DMS114 treated with DMSO at 0.1 percent for 48 hours (cell line): ENCODE results near the gene MAB21L3.

Experiments
- DNase-seq: peaks from one replicate; lab custom pipeline; 2025; ENCODE audit not compliant: unreplicated experiment; lab: John Stamatoyannopoulos, UW

Gene MAB21L3

GRCh38 chr1:116110567-116111523 lies at the start of gene MAB21L3:
Gene MAB21L3 (plus strand): TSS chr1:116111399. CDS start chr1:116112616, 1,217 bp downstream.
- no peak for DNase-seq

GRCh38 chr1:116062201-116062600 lies 49.0 kb upstream of the MAB21L3 start:
- DNase-seq = no peak

- DNase-seq = no peak
Observed at GRCh38 chr1:116064616-116065015, 46.6 kb upstream of the MAB21L3 start.

- no peak for DNase-seq
Observed at GRCh38 chr1:116066868-116067565, 44.2 kb upstream of the MAB21L3 start.

GRCh38 chr1:116067566-116067890 lies 43.7 kb upstream of the MAB21L3 start:
- no peak for DNase-seq

GRCh38 chr1:116075575-116075974 lies 35.6 kb upstream of the MAB21L3 start:
- DNase-seq = no peak

- no peak for DNase-seq
Observed at GRCh38 chr1:116075990-116076389, 35.2 kb upstream of the MAB21L3 start.

GRCh38 chr1:116076831-116077230 lies 34.4 kb upstream of the MAB21L3 start:
- no peak for DNase-seq

- no peak for DNase-seq
Observed at GRCh38 chr1:116078699-116079223, 32.4 kb upstream of the MAB21L3 start.

GRCh38 chr1:116087628-116088027 lies 23.6 kb upstream of the MAB21L3 start:
- no peak for DNase-seq

GRCh38 chr1:116089870-116090269 lies 21.3 kb upstream of the MAB21L3 start:
- no peak for DNase-seq

- DNase-seq = no peak
Observed at GRCh38 chr1:116091083-116091482, 20.1 kb upstream of the MAB21L3 start.

- DNase-seq = no peak
Observed at GRCh38 chr1:116092752-116093489, 18.3 kb upstream of the MAB21L3 start.

GRCh38 chr1:116095027-116095426 lies 16.2 kb upstream of the MAB21L3 start:
- no peak for DNase-seq

GRCh38 chr1:116096013-116096618 lies 15.1 kb upstream of the MAB21L3 start:
- no peak for DNase-seq

- no peak for DNase-seq
Observed at GRCh38 chr1:116097626-116098025, 13.6 kb upstream of the MAB21L3 start.

GRCh38 chr1:116099379-116099778 lies 11.8 kb upstream of the MAB21L3 start:
- DNase-seq = no peak

- DNase-seq = no peak
Observed at GRCh38 chr1:116099919-116100318, 11.3 kb upstream of the MAB21L3 start.

GRCh38 chr1:116104667-116105066 lies 6.5 kb upstream of the MAB21L3 start:
- DNase-seq = no peak

- no peak for DNase-seq
Observed at GRCh38 chr1:116105996-116106395, 5.2 kb upstream of the MAB21L3 start.

- no peak for DNase-seq
Observed at GRCh38 chr1:116106646-116107045, 4.6 kb upstream of the MAB21L3 start.
